HG03354 (cell line): ENCODE results near the gene TRIO.

Source experiments
- ATAC-seq: cut with Tn5 transposase; IDR thresholded peaks from one replicate; pipeline ENCODE4 v1.9.1; 2021; ENCODE audit warnings: mild to moderate bottlenecking; ENCODE audit not compliant: unreplicated experiment, poor library complexity, severe bottlenecking

Gene TRIO

GRCh38 chr5:14501353-14502293 is 358.5 kb downstream of the TRIO start:
- ATAC-seq: no peak

DNA sequence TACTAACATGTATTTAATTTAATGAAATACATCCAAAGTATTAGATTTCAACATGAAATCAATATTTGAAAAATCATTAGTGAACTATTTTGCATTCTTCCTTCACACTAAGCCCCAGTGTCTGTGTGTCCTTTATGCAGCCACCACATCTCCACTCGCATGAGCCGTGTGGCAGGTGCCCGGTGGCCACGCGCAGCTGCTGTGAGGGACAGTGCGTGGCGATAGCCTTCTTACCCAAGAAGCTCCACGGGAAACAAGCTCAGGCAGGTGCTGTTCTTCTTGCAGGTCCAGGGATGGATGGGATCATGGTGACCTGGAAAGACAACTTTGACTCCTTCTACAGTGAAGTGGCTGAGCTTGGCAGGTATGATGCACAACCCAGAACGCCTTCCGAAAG is 359.1 kb downstream of the TRIO start:
- ATAC-seq: no peak

- no peak for ATAC-seq
Observed at GRCh38 chr5:14503017-14503680, 360.0 kb downstream of the TRIO start.

GRCh38 chr5:14503681-14504331 is 360.7 kb downstream of the TRIO start:
- no peak for ATAC-seq

- ATAC-seq: no peak
Observed at GRCh38 chr5:14504332-14504727, 361.2 kb downstream of the TRIO start.

- no peak for ATAC-seq
Observed at GRCh38 chr5:14504816-14505215, 361.7 kb downstream of the TRIO start.

GRCh38 chr5:14505310-14506139 is 362.4 kb downstream of the TRIO start:
- ATAC-seq: no peak

DNA sequence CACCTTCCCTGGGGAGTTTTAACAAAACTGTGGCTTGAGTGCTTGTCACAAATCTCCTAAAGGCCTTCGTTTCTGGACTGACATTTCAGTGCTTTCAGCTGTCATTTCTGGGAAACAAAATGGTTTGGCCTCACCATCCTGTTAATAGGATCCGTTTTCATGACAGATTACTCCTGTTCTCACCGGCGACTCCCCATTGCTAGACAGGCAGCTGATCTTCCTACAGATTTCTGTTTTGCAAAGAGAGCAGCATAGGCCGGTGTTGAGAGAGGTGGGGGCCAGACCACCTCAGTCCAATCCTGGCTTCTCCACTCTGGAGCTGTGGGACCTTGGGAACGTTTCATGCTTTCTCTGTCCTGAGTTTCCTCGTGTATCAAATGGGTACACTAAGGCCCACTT is 363.0 kb downstream of the TRIO start:
- ATAC-seq: no peak

- no peak for ATAC-seq
Observed at GRCh38 chr5:14506661-14507060, 363.5 kb downstream of the TRIO start.

DNA sequence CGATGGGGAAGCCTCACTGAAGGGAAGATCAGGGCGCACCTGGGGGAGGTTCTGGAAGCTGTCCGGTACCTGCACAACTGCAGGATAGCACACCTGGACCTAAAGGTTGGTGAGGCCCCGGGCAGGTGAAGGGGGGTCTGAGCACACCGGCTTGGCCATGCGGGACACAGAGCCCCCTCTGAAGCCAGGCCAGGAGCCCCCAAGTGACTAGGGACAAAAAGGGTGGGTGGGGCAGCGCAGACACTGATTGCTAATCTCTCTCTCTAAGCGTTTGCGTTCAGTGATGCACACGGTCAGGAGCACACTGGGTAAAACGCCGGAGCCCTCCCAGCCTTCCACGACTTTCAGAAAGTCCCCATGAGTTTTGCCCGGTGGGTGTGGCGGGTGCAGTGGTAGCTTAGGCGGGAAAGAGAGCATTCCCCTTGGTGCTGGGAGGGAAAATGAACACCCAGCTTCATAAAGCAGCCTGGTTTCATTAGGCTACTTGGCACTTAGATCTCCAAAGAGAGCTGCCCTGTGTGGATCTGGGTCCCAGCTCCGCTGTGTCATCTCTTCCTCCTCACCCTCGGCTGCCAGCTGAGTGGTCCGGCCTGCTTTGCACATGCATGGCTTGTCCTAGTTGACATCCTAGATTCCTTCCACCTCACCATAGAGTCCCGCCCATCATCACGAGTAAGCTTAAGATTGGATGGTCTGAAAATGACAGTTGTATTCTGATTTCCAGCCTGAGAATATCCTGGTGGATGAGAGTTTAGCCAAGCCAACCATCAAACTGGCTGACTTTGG is 364.2 kb downstream of the TRIO start:
- ATAC-seq: no peak

DNA sequence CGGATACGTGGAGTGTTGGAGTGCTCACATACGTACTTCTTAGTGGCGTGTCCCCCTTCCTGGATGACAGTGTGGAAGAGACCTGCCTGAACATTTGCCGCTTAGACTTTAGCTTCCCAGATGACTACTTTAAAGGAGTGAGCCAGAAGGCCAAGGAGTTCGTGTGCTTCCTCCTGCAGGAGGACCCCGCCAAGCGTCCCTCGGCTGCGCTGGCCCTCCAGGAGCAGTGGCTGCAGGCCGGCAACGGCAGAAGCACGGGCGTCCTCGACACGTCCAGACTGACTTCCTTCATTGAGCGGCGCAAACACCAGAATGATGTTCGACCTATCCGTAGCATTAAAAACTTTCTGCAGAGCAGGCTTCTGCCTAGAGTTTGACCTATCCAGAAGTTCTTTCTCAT is 364.9 kb downstream of the TRIO start:
- no peak for ATAC-seq

DNA sequence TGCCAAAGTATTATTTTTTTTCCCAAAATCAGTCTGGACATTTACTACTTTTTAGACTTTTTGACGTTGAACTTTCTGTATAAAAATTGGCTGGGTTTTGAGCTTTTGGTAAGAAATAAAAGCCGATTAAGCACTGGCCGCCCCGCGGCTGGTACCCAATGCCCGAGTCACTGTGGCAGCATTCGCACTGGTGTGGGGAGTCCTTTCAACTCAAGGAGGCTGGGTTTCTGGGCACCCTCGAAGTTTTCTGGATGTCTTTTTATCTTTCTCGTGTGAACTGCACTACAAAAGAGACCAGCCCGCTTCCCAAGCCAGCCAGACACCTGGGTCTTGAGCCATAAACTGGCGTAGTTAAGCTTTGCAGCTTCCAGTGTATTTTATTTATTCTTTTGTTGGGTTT is 366.4 kb downstream of the TRIO start:
- ATAC-seq: no peak

- ATAC-seq: no peak
Observed at GRCh38 chr5:14510156-14510734, 367.1 kb downstream of the TRIO start.

GRCh38 chr5:14510880-14511279 is 367.7 kb downstream of the TRIO start:
- no peak for ATAC-seq

- ATAC-seq: no peak
Observed at GRCh38 chr5:14512574-14512973, 369.4 kb downstream of the TRIO start.

DNA sequence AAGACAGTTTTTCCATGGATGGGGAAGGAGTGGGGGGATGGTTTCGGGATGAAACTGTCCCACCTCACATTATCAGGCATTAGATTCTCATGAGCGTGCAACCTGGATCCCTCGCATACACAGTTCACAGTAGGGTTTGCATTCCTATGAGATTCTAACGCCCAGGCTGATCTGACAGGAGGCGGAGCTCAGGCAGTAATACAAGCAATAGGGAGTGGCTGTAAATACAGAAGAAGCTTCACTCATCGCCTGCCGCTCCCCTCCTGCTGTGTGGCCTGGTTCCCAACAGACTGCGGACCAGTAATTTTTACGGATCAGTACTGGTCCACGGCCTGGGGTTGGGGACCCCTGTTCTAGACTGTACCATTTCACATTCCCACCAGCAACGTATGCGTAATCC is 370.1 kb downstream of the TRIO start:
- ATAC-seq: no peak

- no peak for ATAC-seq
Observed at GRCh38 chr5:14516901-14517300, 373.8 kb downstream of the TRIO start.

DNA sequence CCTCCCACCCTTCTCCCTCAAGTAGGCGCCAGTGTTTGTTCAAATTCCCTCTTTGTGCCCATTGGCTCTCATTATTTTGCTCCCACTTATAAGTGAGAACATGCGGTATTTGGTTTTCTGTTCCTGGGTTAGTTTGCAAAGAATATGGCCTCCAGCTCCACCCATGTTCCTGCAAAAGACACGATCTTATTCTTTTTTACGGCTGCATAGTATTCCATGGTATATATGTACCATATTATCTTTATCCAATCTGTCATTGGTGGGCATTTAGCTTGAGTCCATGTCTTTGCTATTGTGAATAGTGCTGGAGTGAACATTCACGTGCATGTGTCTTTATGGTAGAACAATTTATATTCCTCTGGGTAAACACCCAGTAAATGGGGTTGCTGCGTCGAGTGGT is 375.5 kb downstream of the TRIO start:
- ATAC-seq: no peak

DNA sequence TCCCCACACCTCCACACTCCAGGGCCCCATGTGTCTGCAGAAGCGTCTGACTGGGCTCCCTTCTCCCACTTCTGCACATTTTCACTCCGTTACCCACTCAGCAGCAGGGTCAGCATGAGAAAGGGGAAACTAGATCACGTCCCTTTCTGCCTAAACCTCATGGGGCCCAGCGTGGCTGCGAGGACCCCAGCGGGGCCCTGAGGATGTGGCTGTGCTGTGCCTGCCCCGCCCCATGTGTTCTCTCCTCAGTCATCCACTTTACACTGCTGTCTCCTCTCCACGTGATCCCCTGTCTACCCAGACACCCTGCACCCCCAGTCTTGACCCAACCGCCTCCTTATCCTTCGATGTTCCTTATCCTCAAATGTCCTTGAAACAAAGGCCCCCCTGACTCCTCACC is 378.6 kb downstream of the TRIO start:
- ATAC-seq: no peak
